A549 treated with CORT108297 at 1 μM for 4 hours (cell line): ENCODE measurements around the gene RAD51D. TPM values are rescaled to one million over a fixed set of nuclear protein-coding genes. Genes with fewer than 3 reads are reported as not detected.

ENCODE experiments used
- total RNA-seq: library from RNA; stranded (reverse); fragments of 200-300 nt; extraction: Qiagen RNA extraction; gene quantifications from 5 replicates; pipeline ENCODE4 v1.2.3, GENCODE V29; 2022

RAD51D gene
- 24.5 to 31.0 TPM (median 27.6 TPM) in 5 replicates for total RNA-seq

GRCh38 chr17:35119370-35120165 lies at the start of gene RAD51D:
RAD51D (minus strand) TSS chr17:35119860; CDS start chr17:35119613, 247 bp downstream.

GRCh38 chr17:35147375-35147905 lies 27.8 kb upstream of the RAD51D start, which contains the start of gene UNC45B:
UNC45B (plus strand) TSS chr17:35147817; CDS start chr17:35148264, 447 bp downstream.

GRCh38 chr17:35141681-35142466 lies 22.2 kb upstream of the RAD51D start, which contains the start of gene NLE1:
NLE1 (minus strand) TSS chr17:35142303; CDS start chr17:35142275, 28 bp downstream.

GRCh38 chr17:35121315-35121714 lies 1.7 kb upstream of the RAD51D start, which contains the start of gene FNDC8:
FNDC8 (plus strand) TSS chr17:35121615; CDS start chr17:35121694, 79 bp downstream.

GRCh38 chr17:35063514-35064223 lies 56.0 kb downstream of the RAD51D start, which contains the start of gene RFFL:
RFFL (minus strand) TSS chr17:35063707; CDS start chr17:35026553, 37,154 bp downstream.

Other genes with a start within 250 kb of the RAD51D start
- 0.77 to 1.5 TPM (median 1.3 TPM) in 5 replicates for gene CCT6B, start 158.4 kb downstream of the RAD51D start, total RNA-seq
- 12.7 to 16.7 TPM (median 14.5 TPM) in 5 replicates for gene ZNF830, start 158.3 kb downstream of the RAD51D start, total RNA-seq
- gene LIG3, start 139.3 kb downstream of the RAD51D start, total RNA-seq, result 17.5 to 21.6 TPM (median 17.9 TPM) in 5 replicates
- 43.4 to 55.8 TPM (median 50.1 TPM) in 5 replicates for gene RFFL, start 56.2 kb downstream of the RAD51D start, total RNA-seq
- not detected in 5 replicates for gene FNDC8, start 1.8 kb upstream of the RAD51D start, total RNA-seq
- gene NLE1, start 22.4 kb upstream of the RAD51D start, total RNA-seq, result 30.6 to 40.9 TPM (median 38.3 TPM) in 5 replicates
- not detected in 5 replicates for gene UNC45B, start 28.0 kb upstream of the RAD51D start, total RNA-seq
- gene SLC35G3, start 74.5 kb upstream of the RAD51D start, total RNA-seq, result not detected in 5 replicates
- gene SLFN5, start 123.2 kb upstream of the RAD51D start, total RNA-seq, result 2.1 to 3.2 TPM (median 2.7 TPM) in 5 replicates